GM18861 (cell line): ENCODE data around the gene ANK3.

Experiments
- ATAC-seq: cut with Tn5 transposase; IDR thresholded peaks from one replicate; pipeline ENCODE4 v1.9.1; 2021; ENCODE audit not compliant: unreplicated experiment

ANK3 gene

GRCh38 chr10:60142736-60143135 is 246.9 kb downstream of the ANK3 start:
- ATAC-seq = no peak

GRCh38 chr10:60141896-60142559 is 247.6 kb downstream of the ANK3 start:
- no peak for ATAC-seq

GRCh38 chr10:60140651-60141632 is 248.7 kb downstream of the ANK3 start:
- ATAC-seq = no peak

- peak; percentile 44 for ATAC-seq
Observed at GRCh38 chr10:60139798-60140566, 249.7 kb downstream of the ANK3 start.

GRCh38 chr10:60139290-60139689 is 250.4 kb downstream of the ANK3 start:
- no peak for ATAC-seq

GRCh38 chr10:60138842-60139241 is 250.8 kb downstream of the ANK3 start:
- no peak for ATAC-seq

- ATAC-seq = no peak
Observed at GRCh38 chr10:60138026-60138425, 251.6 kb downstream of the ANK3 start.

GRCh38 chr10:60137292-60137992 is 252.2 kb downstream of the ANK3 start:
- ATAC-seq = no peak

GRCh38 chr10:60135020-60135419 is 254.7 kb downstream of the ANK3 start:
- ATAC-seq = peak; percentile 37

- ATAC-seq = no peak
Observed at GRCh38 chr10:60134548-60134947, 255.1 kb downstream of the ANK3 start.

- ATAC-seq = peak; percentile 95
Observed at GRCh38 chr10:60130130-60130579, 259.5 kb downstream of the ANK3 start.

- ATAC-seq = no peak
Observed at GRCh38 chr10:60125895-60126294, 263.8 kb downstream of the ANK3 start.

GRCh38 chr10:60124536-60124935 is 265.1 kb downstream of the ANK3 start:
- ATAC-seq = no peak

- ATAC-seq = no peak
Observed at GRCh38 chr10:60123668-60124067, 266.0 kb downstream of the ANK3 start.

GRCh38 chr10:60123172-60123571 is 266.5 kb downstream of the ANK3 start:
- ATAC-seq = no peak

- no peak for ATAC-seq
Observed at GRCh38 chr10:60122190-60122589, 267.5 kb downstream of the ANK3 start.

GRCh38 chr10:60114765-60115586 is 274.7 kb downstream of the ANK3 start:
- ATAC-seq = peak; percentile 92

- ATAC-seq = no peak
Observed at GRCh38 chr10:60110739-60111138, 278.9 kb downstream of the ANK3 start.

- no peak for ATAC-seq
Observed at GRCh38 chr10:60107308-60107976, 282.2 kb downstream of the ANK3 start.
